ENCODE data around the gene SRRM3. TPM values are rescaled to one million over a fixed set of nuclear protein-coding genes. Genes with fewer than 3 reads are reported as not detected.
A peak's percentile ranks its signal among the peaks of the same experiment; 100 is the strongest.
"Not testable (repeated sequence)": the region's sequence is repeated elsewhere in the genome, so short reads cannot be mapped to it uniquely, and the experiment has no call there.

Gene SRRM3
- total RNA-seq, 1 experiment from 2014 or later: 0.39 TPM

- no peak for DNase-seq (ENCODE audit: low read depth)
These were observed 29.4 kb downstream of the SRRM3 start for GRCh38 chr7:76231071-76231470.

- DNase-seq (ENCODE audit: low read depth): no peak
These were observed 29.9 kb downstream of the SRRM3 start for GRCh38 chr7:76231583-76231982.

- no peak for DNase-seq (ENCODE audit: low read depth)
These were observed 31.0 kb downstream of the SRRM3 start for GRCh38 chr7:76232698-76233097.

GRCh38 chr7:76233538-76234281 is 32.0 kb downstream of the SRRM3 start:
- peak; percentile 39 for DNase-seq (ENCODE audit: low read depth)

GRCh38 chr7:76234282-76234584 is 32.5 kb downstream of the SRRM3 start:
- DNase-seq (ENCODE audit: low read depth): no peak

- DNase-seq (ENCODE audit: low read depth): no peak
These were observed 33.3 kb downstream of the SRRM3 start for GRCh38 chr7:76234931-76235441.

GRCh38 chr7:76236224-76236623 is 34.5 kb downstream of the SRRM3 start:
- no peak for DNase-seq (ENCODE audit: low read depth)

- DNase-seq (ENCODE audit: low read depth): no peak
These were observed 36.6 kb downstream of the SRRM3 start for GRCh38 chr7:76238326-76238725.

- no peak for DNase-seq (ENCODE audit: low read depth)
These were observed 39.4 kb downstream of the SRRM3 start for GRCh38 chr7:76241141-76241540.

- DNase-seq (ENCODE audit: low read depth): not testable (repeated sequence)
These were observed 40.9 kb downstream of the SRRM3 start for GRCh38 chr7:76242517-76243063.

- no peak for DNase-seq (ENCODE audit: low read depth)
These were observed 43.2 kb downstream of the SRRM3 start for GRCh38 chr7:76244781-76245391.

- no peak for DNase-seq (ENCODE audit: low read depth)
These were observed 45.2 kb downstream of the SRRM3 start for GRCh38 chr7:76246804-76247389.

- DNase-seq (ENCODE audit: low read depth): no peak
These were observed 46.2 kb downstream of the SRRM3 start for GRCh38 chr7:76247938-76248337.

- no peak for DNase-seq (ENCODE audit: low read depth)
These were observed 50.3 kb downstream of the SRRM3 start for GRCh38 chr7:76252021-76252420.

- DNase-seq (ENCODE audit: low read depth): no peak
These were observed 53.1 kb downstream of the SRRM3 start for GRCh38 chr7:76254781-76255180.

GRCh38 chr7:76257973-76258372 is 56.3 kb downstream of the SRRM3 start:
- no peak for DNase-seq (ENCODE audit: low read depth)

- DNase-seq (ENCODE audit: low read depth): no peak
These were observed 57.7 kb downstream of the SRRM3 start for GRCh38 chr7:76259124-76260093.

- peak; percentile 46 for DNase-seq (ENCODE audit: low read depth)
These were observed 58.5 kb downstream of the SRRM3 start for GRCh38 chr7:76260171-76260703.

GRCh38 chr7:76261329-76261728 is 59.6 kb downstream of the SRRM3 start:
- DNase-seq (ENCODE audit: low read depth): no peak

- DNase-seq (ENCODE audit: low read depth): no peak
These were observed 60.2 kb downstream of the SRRM3 start for GRCh38 chr7:76261931-76262330.

- DNase-seq (ENCODE audit: low read depth): peak; percentile 73
These were observed 61.1 kb downstream of the SRRM3 start for GRCh38 chr7:76262683-76263402.
